Measurements from ENCODE around the gene IL1RN. TPM values are rescaled to one million over a fixed set of nuclear protein-coding genes. Genes with fewer than 3 reads are reported as not detected.

Gene IL1RN
- total and polyA plus RNA-seq, 2 of the 13 experiments (the other 11 are each of a cell fraction or from before 2014, with no cell fraction given): 21.2 to 101 TPM

DNA sequence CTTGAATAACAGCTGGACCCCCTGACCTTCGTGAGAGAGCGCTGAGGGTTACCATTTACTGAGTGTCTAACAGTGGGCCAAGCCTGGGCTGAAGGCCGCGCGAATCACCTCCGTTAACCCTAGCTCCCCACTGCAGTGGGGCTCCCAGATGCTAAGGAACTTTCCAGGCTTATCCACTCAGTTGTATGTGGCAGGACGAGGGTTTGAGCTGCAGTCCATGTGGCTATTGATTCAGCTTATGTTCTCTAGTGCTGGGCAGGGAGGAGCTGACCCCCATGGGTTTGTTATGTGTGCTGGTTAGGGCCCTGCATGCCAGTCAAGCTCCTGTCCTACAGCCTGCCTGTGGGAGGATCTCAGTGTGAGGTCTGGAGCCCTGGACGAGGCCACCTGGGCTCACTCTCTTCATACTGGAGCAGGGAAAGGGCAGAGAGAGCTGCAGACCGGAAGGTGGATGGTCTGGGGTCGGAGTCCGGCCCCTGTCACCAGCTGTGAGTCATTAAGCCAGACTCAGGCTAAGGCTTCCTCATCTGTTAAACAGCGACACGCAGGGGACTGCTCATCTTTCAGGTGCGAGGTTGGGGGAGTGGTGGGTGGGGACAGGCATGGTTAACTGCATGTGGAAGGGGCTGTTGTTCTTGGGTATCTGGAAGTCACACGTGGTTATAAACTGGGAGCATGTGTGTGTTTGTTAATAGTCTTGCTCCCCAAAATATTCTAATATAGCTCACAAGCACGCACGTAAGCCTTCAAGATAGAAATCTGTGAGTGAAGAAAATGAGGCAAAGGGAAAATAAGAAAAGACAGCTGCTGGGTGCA lies 52.9 kb downstream of the IL1RN start (continued):
- peak; percentile 42; the same call in 1 of the 2 replicates for TF ChIP-seq HNF1A (IDR thresholded peaks at IDR 0.05; ENCODE audit: low read depth)
- no peak for TF ChIP-seq HNF1A (CRISPR knock-in tag; IDR thresholded peaks at IDR 0.05; ENCODE audit: borderline replicate concordance)
- no peak for TF ChIP-seq KMT2B (CRISPR knock-in tag; IDR thresholded peaks at IDR 0.05)
- TF ChIP-seq KDM2A (CRISPR knock-in tag; IDR thresholded peaks at IDR 0.05; ENCODE audit: borderline replicate concordance, low read depth): peak; percentile 45; the same call in 1 of the 2 replicates
- peak; percentile 69; the same call in 1 of the 2 replicates for TF ChIP-seq ZSCAN21 (CRISPR knock-in tag; IDR thresholded peaks at IDR 0.05; ENCODE audit: borderline replicate concordance)
- 0 out of 2 replicates have a peak, but pooled peaks have one; percentile 53 for TF ChIP-seq PHF20 (CRISPR knock-in tag; IDR thresholded peaks at IDR 0.05)
- TF ChIP-seq HNRNPK (IDR thresholded peaks at IDR 0.05; ENCODE audit: low read depth, low read length, poor library complexity, severe bottlenecking): no peak
- no peak for TF ChIP-seq ZNF775 (CRISPR knock-in tag; IDR thresholded peaks at IDR 0.05; ENCODE audit: borderline replicate concordance)
- peak; percentile 83; the same call in 1 of the 2 replicates for TF ChIP-seq HIC2 (CRISPR knock-in tag; IDR thresholded peaks at IDR 0.05; ENCODE audit: low read depth)
- TF ChIP-seq, protein P1, sequence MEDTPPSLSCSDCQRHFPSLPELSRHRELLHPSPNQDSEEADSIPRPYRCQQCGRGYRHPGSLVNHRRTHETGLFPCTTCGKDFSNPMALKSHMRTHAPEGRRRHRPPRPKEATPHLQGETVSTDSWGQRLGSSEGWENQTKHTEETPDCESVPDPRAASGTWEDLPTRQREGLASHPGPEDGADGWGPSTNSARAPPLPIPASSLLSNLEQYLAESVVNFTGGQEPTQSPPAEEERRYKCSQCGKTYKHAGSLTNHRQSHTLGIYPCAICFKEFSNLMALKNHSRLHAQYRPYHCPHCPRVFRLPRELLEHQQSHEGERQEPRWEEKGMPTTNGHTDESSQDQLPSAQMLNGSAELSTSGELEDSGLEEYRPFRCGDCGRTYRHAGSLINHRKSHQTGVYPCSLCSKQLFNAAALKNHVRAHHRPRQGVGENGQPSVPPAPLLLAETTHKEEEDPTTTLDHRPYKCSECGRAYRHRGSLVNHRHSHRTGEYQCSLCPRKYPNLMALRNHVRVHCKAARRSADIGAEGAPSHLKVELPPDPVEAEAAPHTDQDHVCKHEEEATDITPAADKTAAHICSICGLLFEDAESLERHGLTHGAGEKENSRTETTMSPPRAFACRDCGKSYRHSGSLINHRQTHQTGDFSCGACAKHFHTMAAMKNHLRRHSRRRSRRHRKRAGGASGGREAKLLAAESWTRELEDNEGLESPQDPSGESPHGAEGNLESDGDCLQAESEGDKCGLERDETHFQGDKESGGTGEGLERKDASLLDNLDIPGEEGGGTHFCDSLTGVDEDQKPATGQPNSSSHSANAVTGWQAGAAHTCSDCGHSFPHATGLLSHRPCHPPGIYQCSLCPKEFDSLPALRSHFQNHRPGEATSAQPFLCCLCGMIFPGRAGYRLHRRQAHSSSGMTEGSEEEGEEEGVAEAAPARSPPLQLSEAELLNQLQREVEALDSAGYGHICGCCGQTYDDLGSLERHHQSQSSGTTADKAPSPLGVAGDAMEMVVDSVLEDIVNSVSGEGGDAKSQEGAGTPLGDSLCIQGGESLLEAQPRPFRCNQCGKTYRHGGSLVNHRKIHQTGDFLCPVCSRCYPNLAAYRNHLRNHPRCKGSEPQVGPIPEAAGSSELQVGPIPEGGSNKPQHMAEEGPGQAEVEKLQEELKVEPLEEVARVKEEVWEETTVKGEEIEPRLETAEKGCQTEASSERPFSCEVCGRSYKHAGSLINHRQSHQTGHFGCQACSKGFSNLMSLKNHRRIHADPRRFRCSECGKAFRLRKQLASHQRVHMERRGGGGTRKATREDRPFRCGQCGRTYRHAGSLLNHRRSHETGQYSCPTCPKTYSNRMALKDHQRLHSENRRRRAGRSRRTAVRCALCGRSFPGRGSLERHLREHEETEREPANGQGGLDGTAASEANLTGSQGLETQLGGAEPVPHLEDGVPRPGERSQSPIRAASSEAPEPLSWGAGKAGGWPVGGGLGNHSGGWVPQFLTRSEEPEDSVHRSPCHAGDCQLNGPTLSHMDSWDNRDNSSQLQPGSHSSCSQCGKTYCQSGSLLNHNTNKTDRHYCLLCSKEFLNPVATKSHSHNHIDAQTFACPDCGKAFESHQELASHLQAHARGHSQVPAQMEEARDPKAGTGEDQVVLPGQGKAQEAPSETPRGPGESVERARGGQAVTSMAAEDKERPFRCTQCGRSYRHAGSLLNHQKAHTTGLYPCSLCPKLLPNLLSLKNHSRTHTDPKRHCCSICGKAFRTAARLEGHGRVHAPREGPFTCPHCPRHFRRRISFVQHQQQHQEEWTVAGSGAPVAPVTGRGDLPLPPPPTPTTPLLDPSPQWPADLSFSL (CRISPR knock-in tag; IDR thresholded peaks at IDR 0.05): no peak
- TF ChIP-seq SRF (IDR thresholded peaks at IDR 0.05; ENCODE audit: low read depth, low read length): no peak
- no peak for TF ChIP-seq USF2 (IDR thresholded peaks at IDR 0.05; ENCODE audit: low read depth, low read length)
- no peak for TF ChIP-seq USF2 (CRISPR knock-in tag; IDR thresholded peaks at IDR 0.05; ENCODE audit: borderline replicate concordance)
